Measurements from ENCODE around the gene PLPPR3. TPM values are rescaled to one million over a fixed set of nuclear protein-coding genes. Genes with fewer than 3 reads are reported as not detected.

The PLPPR3 gene
- total and polyA plus RNA-seq, 9 of the 15 experiments (the other 6 are each of a cell fraction or from before 2014, with no cell fraction given) = 0.01 to 48.2 (median 8.6) TPM

DNA sequence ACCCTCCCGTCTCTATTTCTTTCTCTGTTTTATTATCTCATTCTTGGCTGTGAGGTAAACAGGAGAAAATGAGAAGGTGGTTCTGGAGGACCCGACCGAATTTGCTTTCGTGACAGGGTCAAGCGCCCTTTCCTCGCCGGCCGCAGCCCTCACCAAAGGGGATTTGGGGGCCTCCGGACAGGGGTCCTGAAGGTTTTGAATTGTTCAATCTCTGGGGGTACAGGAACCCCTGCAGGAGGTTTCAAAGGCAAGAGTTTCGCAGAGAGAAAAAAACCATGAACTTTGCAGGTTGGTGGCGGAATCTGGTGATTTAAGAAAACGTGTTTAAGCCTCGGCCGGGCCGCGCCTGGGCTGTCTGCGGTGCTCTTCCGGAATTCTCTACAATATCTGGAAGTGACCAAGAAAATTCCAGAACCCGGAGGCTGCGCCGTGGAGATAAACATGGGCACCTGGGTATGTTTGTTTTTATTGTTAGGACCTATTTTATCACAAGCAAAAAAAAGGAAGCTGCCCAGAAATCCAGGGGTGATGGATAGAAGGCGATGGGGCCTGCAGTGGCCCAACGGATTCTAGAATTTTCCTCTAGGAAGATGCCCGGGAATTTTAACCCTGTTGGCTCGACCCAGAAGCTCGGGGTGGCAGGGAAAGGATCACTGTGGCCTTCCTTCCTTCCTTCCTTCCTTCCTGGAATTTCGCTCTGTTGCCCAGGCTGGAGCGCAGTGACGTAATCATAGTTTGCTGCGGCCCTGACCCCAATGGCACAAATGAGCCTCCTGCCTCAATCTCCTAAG lies 38.7 kb downstream of the PLPPR3 start:
- Histone ChIP-seq H2AFZ (ENCODE audit: low read depth, low read length) (no peak overlapping the region), H3K9me3 (replicated peaks; ENCODE audit: control insufficient read depth, insufficient read depth, low read depth, low read length) (no peaks in the 10 kb centered on the region), H3K4me3 (no peak overlapping the region), H3K9me1 (ENCODE audit: control insufficient read depth, insufficient read depth, low read length) (no peaks in the 10 kb centered on the region), H4K20me1 (replicated peaks; ENCODE audit: control insufficient read depth, insufficient read depth, low read length) (no peaks in the 10 kb centered on the region), H3K36me3 (ENCODE audit: control insufficient read depth, insufficient read depth, low read length) (no peaks in the 10 kb centered on the region), H3K79me2 (ENCODE audit: control insufficient read depth, insufficient read depth, low read length) (no peaks in the 10 kb centered on the region), H3K27me3 (ENCODE audit: control insufficient read depth in 2 of 2, insufficient read depth in 2 of 2, low read length in 2 of 2) (no peaks in the 10 kb centered on the region), H3K9ac (ENCODE audit: insufficient read depth in 1 of 2, low read depth in 2 of 2, low read length in 2 of 2) (no peak overlapping the region; a peak in 1 of 4 replicates), H3K4me2 (ENCODE audit: insufficient read depth, low read length) (no peak overlapping the region), H3K4me1 (replicated peaks in 1 of 2; ENCODE audit: control insufficient read depth in 2 of 2, insufficient read depth in 2 of 2, low read length in 2 of 2) (peaks cover 0 to 32% of the 10 kb centered on the region in 2 experiments; a peak in 2 of 5 replicates), H3K27ac (ENCODE audit: extremely low read depth, low read depth, low read length) (no peak overlapping the region)
- in situ Hi-C loops (cut with MboI) = no loop called here
- no peak for ATAC-seq
- 76% methylated on average over 28 of the region's 30 CpGs for WGBS (ENCODE audit: insufficient coverage, low coverage, missing lambda C conversion rate)
- BruUV-seq (replicated peaks) = no TSS peak
- ChIA-PET POLR2A (no interaction called here), CTCF (ENCODE audit: low intra/inter-chr PET ratio) (no interaction called here)
- TF ChIP-seq ZNF175 (CRISPR knock-in tag; IDR thresholded peaks at IDR 0.05; ENCODE audit: low read depth) (no peak), ZBTB7A (IDR thresholded peaks at IDR 0.05; ENCODE audit: borderline replicate concordance, control insufficient read depth, low read depth, low read length) (no peak), MECOM (CRISPR knock-in tag; IDR thresholded peaks at IDR 0.05) (no peak), HEY1 (CRISPR knock-in tag; IDR thresholded peaks at IDR 0.05; ENCODE audit: borderline replicate concordance) (no peak), ARID2 (IDR thresholded peaks at IDR 0.05) (no peak), ZNF780A (CRISPR knock-in tag; IDR thresholded peaks at IDR 0.05) (no peak), PML (IDR thresholded peaks at IDR 0.05; ENCODE audit: low read length) (no peak)
- TF ChIP-seq, protein P1, sequence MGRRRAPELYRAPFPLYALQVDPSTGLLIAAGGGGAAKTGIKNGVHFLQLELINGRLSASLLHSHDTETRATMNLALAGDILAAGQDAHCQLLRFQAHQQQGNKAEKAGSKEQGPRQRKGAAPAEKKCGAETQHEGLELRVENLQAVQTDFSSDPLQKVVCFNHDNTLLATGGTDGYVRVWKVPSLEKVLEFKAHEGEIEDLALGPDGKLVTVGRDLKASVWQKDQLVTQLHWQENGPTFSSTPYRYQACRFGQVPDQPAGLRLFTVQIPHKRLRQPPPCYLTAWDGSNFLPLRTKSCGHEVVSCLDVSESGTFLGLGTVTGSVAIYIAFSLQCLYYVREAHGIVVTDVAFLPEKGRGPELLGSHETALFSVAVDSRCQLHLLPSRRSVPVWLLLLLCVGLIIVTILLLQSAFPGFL (CRISPR knock-in tag; IDR thresholded peaks at IDR 0.05) = no peak
- intact Hi-C loops (cut with micrococcal nuclease) = no loop called here
- DNase-seq (ENCODE audit: extremely low read depth in 1 of 4, low spot score in 3 of 4) = no peak
- FAIRE-seq = no peak

All from K562 (cell line).